HG02884 (cell line): ENCODE measurements around the gene CD244.
"Not testable (repeated sequence)": the region's sequence is repeated elsewhere in the genome, so short reads cannot be mapped to it uniquely, and the experiment has no call there.

Experiments
- ATAC-seq: cut with Tn5 transposase; IDR thresholded peaks from one replicate; pipeline ENCODE4 v1.9.1; 2021; ENCODE audit warnings: mild to moderate bottlenecking, moderate library complexity; ENCODE audit not compliant: unreplicated experiment

The CD244 gene

DNA sequence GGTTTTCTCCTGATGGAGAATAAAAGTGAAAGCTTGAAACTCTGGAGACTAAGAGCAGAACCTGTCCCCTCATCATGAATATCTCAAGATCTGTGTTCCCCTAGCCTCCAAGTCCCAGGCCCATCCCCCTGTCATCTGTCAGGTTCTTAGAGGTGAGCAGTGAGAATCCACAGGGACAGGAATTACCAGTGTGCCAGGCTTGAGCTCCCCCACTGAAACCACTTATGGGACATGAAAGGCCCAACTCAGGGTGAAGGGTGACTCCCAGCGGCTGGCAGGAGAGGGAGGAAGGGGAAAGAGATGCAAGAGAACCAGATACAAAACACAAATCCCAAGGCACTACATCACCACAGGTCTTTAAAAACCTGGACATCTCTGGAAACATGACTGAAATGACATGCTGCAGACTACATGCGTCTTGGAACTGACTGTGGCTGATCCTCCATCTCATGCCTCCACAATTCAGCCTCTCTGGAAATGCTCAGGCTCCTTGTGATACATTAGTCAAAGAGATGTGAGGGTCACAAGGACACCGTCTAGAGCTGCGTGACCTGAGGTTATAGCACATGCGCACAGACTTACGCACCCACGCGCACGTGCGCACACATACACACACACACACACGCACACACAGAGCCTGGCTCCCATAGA lies 73.5 kb downstream of the CD244 start:
- no peak for ATAC-seq

DNA sequence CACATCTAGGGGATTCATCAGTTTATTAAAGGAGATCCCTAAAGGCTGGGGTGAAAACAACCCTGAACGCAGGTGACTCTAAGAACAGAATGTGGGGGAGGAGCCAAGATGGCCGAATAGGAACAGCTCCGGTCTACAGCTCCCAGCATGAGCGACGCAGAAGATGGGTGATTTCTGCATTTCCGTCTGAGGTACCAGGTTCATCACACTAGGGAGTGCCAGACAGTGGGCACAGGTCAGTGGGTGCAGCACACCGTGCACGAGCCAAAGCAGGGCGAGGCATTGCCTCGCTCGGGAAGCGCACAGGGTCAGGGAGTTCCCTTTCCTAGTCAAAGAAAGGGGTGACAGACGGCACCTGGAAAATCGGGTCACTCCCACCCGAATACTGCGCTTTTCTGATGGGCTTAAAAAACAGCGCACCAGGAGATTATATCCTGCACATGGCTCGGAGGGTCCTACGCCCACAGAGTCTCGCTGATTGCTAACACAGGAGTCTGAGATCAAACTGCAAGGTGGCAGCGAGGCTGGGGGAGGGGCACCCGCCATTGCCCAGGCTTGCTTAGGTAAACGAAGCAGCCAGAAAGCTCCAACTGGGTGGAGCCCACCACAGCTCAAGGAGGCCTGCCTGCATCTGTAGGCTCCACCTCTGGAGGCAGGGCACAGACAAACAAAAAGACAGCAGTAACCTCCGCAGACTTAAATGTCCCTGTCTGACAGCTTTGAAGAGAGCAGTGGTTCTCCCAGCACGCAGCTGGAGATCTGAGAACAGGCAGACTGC lies 79.5 kb downstream of the CD244 start:
- ATAC-seq, result not testable (repeated sequence)

DNA sequence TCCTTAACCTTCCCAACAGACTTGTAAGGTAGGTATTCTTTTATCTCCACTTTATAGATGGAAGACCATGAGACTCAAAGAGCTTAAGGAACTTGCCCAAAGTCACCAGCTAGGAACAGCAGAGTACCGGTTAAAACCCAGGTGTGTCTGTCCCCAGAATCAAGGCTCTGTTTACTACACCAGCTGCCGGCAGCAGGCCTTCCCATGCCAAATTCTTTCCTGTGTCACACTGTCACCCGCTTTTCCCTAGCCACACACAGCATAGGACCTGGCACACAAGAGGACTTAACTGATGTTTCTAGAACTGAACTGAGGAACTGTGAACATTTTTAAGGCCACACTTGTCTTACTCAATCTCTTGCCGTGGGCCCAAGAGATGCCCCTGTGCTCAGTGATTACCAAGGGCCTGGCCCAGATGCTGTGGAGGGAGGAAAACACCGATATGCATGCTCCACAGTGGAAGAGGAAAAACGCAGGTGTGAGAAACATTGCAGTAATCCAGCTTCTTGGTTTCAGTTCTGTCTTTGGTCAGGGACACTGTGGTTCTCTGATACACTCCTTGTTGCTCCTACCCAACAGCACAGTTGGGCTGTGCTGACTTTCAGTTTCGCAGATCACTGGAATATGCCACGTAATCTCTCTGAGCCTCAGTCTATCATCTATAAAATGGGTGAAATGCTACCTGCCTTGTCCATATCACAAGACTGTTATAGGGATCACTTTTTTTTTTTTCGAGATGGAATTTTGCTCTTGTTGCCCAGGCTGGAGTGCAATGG lies 80.6 kb downstream of the CD244 start:
- ATAC-seq, result peak; percentile 90

DNA sequence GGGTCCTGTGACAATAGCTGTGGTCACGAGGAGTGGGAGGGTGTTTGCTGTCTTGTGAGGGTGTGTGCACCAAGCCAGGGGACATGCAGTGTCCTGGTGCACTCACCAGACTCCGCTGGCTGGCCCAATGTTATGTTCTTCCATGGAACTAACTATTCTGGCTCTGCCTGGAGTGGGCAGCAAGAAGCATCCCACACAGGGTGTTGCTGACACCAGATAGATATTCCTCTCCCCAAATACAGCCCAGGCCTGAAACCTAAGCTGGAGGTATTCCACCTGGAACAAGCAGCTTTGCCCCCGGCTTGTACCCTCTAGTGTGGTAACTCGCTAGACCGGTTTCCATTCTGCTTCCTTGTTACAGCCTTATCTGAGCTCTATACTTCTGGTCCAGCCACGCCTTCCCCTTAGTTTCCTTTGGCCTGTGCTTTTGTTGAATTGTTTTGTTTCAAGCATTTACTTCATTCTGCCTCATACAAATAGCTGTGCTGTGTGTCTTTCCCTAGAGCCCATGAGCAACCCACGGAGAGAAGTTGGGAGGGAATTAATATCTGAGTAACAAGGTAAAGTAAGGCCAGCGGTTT lies 81.4 kb downstream of the CD244 start:
- ATAC-seq, result no peak

DNA sequence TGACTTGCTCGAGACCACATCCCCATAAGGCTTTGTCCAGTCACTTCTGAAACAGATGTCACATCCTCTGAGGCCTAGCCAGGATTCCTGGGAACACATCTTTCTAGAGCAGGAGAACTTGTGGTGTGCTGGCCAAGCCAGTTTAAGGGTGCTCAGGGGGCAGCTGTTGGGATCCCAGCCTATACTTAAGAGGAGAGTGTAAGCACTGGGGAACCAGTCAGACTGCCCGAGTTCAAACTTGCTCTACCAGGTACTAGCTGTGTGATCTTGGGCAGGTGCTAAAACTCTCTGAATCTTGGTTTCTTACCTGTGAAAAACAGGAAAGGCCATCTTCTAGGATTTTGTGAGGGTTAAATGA lies 82.3 kb downstream of the CD244 start:
- ATAC-seq, result no peak
